Measurements from ENCODE around the gene LAMA1.

DNA sequence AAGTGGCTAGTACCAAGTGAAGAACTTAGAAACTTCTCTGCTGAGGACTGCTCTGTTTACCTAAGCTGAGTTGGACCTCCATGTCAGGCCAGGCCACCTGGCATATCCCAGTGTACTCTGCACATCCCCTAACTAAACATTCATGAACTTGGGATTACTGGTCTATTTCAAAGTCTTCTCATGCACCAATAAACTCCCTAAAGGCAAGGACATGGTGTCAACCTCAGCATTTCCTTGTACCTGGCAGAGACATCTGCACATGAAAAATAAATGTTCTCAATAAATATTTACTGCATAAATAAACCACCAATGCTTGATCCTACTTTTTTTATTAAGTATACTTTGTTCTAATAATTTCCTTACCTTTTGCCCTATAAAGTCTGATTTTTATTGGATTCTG is 124.8 kb downstream of the LAMA1 start:
- TF ChIP-seq, protein P1, sequence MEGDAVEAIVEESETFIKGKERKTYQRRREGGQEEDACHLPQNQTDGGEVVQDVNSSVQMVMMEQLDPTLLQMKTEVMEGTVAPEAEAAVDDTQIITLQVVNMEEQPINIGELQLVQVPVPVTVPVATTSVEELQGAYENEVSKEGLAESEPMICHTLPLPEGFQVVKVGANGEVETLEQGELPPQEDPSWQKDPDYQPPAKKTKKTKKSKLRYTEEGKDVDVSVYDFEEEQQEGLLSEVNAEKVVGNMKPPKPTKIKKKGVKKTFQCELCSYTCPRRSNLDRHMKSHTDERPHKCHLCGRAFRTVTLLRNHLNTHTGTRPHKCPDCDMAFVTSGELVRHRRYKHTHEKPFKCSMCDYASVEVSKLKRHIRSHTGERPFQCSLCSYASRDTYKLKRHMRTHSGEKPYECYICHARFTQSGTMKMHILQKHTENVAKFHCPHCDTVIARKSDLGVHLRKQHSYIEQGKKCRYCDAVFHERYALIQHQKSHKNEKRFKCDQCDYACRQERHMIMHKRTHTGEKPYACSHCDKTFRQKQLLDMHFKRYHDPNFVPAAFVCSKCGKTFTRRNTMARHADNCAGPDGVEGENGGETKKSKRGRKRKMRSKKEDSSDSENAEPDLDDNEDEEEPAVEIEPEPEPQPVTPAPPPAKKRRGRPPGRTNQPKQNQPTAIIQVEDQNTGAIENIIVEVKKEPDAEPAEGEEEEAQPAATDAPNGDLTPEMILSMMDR (IDR thresholded peaks at IDR 0.05; ENCODE audit: low read length) = no peak
- no peak for TF ChIP-seq EZH2 (optimal IDR thresholded peaks at IDR 0.05; ENCODE audit: low read depth, low read length)

Data from MM.1S (cell line).